Choroid plexus epithelial cell (primary cell): ENCODE data around the gene CADPS.

Experiments used
- DNase-seq: peaks from one replicate; pipeline ENCODE4 v3.0.0-alpha.2; 2010; ENCODE audit warnings: low read depth
- H3K4me3 ChIP-seq: 2 replicates; pipeline ENCODE4 v1.5.1; 2011; ENCODE audit warnings: low read depth, mild to moderate bottlenecking, control low read depth, low read length, moderate library complexity
- CTCF ChIP-seq: conservative IDR thresholded peaks from 2 replicates; pipeline ENCODE4 v1.5.1; 2011; ENCODE audit warnings: low read depth, mild to moderate bottlenecking, control low read depth, inconsistent platforms, low read length, moderate library complexity

Gene CADPS

GRCh38 chr3:62873761-62874710, 1.2 kb downstream of the CADPS start:
- DNase-seq = no peak
- no peak for TF ChIP-seq CTCF
- no peak overlapping the region for H3K4me3 ChIP-seq

- no peak for DNase-seq
- H3K4me3 ChIP-seq = no peak overlapping the region
- no peak for TF ChIP-seq CTCF
These were observed 1.8 kb downstream of the CADPS start for GRCh38 chr3:62873451-62873760.

GRCh38 chr3:62872318-62872717, 2.9 kb downstream of the CADPS start:
- no peak for DNase-seq
- H3K4me3 ChIP-seq = no peak overlapping the region
- no peak for TF ChIP-seq CTCF

- no peak for TF ChIP-seq CTCF
- no peak for DNase-seq
These were observed 4.9 kb downstream of the CADPS start for GRCh38 chr3:62870321-62870720.

GRCh38 chr3:62863648-62864047, 11.6 kb downstream of the CADPS start:
- TF ChIP-seq CTCF = no peak
- no peak for DNase-seq
- H3K4me3 ChIP-seq = no peak overlapping the region

More at GRCh38 chr3:62870321-62870720, 4.9 kb downstream of the CADPS start:
- no peak overlapping the region for H3K4me3 ChIP-seq

- no peak overlapping the region for H3K4me3 ChIP-seq
- no peak for DNase-seq
- TF ChIP-seq CTCF = no peak
These were observed 15.9 kb downstream of the CADPS start for GRCh38 chr3:62859203-62859791.
